H54 (cell line): ENCODE results near the gene LRWD1.
A peak's percentile ranks its signal among the peaks of the same experiment; 100 is the strongest.

Experiments used
- DNase-seq: peaks from one replicate; pipeline ENCODE4 v3.0.0; 2011; ENCODE audit warnings: low spot score, mixed read lengths; ENCODE audit not compliant: insufficient read length
- FAIRE-seq: peaks from 3 replicates; lab custom pipeline; 2011; peaks lifted over from hg19 to GRCh38; lab: Jason Lieb, UNC
- POLR2A ChIP-seq: IDR thresholded peaks from 2 replicates; pipeline ENCODE4 v1.6.1; 2011; ENCODE audit warnings: low read depth, mild to moderate bottlenecking, low read length

LRWD1 gene

DNA sequence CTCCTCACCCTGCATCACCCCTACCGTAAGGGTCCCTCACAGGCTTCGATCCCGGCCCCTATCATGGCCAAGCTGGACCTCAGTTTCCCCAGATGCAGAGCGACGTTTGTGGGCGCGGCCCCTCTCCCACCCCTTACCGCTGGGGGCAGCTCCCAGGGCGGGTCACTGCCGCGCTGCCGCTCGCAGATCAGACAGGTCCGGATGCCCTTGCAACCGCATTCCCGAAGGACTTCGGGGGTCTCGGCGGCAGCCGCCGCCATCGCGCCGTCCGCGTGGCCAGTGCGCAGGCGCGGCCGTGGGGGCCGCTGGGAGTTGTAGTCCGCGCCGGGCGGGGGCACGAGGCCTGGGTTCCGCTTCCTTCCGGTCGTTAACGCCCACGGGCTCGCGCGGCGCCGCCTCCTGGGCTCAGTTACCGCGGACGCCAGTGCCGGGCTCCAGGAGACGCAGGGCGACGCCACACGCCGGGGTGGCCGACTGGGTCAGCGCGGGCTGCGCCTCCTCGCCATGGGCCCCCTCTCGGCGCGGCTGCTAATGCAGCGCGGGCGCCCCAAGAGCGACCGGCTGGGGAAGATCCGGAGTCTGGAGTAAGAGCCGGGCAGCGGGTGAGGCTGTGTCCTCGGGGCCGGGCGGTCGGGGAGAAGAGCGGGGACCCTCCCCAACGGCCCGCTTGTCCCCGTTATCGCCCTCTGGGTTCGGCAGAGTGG is at the start of gene LRWD1, which contains the start of gene ALKBH4:
LRWD1 (plus strand) TSS at position 408 of the 704 bp plus-strand sequence; CDS start at position 505, 97 bp downstream.
ALKBH4 (minus strand) TSS at position 287 of the 704 bp plus-strand sequence; CDS start at position 260, 27 bp downstream.
- no peak for FAIRE-seq
- peak; percentile 98 for DNase-seq

DNA sequence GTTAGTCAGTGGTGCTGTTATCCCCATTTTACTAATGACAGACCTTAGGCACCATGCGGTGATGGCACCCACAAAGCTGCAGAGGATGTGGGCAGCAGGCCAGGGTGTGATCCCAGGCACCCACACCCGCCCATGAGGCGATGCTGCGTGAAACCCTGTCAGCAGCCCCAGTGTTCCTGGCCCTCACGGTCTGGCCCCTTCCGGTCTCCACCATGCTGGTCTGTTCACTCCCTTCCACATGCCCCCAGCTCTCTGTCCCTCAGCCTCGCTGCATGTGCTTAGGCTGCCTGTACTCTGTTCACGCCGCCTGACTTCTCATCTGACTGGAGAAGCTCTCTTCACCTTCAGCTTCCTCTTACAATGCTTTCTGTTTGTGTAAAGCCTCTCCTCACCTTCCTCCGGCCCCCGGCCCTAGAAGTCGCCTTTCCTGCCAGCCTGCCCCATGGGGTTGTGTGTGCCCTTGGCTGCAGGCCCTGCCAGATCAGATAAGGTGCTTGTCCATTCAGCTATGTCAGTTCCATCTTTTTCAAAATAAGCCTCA is 49.0 kb upstream of the LRWD1 start:
- no peak for TF ChIP-seq POLR2A
- DNase-seq (no peak), FAIRE-seq (no peak)

More for the DNA sequence above, at the start of gene LRWD1, which contains the start of gene ALKBH4:
- peak; percentile 97 for TF ChIP-seq POLR2A

DNA sequence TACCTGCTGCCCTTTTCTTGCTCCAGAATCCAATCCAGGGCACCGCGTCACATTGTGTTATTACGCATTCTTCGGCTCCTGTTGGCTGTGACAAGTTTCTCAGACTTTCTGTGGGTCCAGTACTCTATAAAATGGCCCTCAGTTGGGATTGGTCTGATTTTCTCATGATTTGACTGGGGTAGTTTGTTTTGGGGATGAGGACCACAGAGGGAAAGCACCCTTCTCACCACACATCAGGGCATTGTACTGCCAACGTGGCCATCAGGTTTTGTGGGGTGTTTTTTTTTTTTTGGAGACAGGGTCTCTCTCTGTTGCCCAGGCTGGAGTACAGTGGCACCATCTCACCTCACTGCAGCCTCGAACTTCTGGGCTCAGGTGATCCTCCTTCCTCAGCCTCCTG is 48.4 kb upstream of the LRWD1 start:
- no peak for DNase-seq
- FAIRE-seq, result no peak
- no peak for TF ChIP-seq POLR2A

DNA sequence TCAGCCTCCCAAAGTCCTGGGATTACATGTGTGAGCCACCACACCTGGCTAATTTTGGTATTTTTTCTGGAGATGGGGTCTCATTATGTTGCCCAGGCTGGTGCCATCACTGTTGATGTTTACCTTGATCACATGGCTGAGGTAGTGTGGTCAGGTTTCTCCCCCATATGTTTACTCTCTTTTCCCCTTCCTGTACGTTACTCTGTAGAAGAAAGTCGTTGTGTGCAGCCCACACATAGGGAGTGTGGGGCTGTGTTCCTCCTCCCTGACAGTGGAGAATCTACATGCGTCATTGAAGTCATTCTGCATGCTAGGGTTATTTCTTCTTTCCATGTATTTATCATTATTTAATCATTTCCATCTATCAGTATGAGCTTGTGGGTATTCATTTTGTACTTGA is 47.7 kb upstream of the LRWD1 start:
- FAIRE-seq (no peak), DNase-seq (no peak)
- no peak for TF ChIP-seq POLR2A

DNA sequence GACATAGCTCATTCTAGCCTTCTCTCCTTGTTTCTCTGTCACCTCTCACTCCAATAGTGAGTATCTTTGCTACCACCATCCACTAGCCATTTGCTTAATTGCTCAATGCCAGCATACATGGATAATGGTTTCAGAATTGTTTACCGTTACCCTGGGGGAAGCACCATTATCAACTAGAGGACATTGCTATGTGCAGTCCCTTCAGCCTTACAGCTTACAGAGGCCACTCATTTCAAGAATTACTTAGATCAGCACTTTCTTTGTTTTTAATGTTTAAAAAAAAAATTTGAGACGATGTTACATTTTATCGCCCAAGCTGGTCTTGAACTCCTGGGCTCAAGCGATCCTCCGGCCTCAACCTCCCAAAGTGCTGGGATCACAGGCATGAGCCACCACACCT is 46.2 kb upstream of the LRWD1 start:
- DNase-seq (no peak), FAIRE-seq (no peak)
- TF ChIP-seq POLR2A, result no peak

DNA sequence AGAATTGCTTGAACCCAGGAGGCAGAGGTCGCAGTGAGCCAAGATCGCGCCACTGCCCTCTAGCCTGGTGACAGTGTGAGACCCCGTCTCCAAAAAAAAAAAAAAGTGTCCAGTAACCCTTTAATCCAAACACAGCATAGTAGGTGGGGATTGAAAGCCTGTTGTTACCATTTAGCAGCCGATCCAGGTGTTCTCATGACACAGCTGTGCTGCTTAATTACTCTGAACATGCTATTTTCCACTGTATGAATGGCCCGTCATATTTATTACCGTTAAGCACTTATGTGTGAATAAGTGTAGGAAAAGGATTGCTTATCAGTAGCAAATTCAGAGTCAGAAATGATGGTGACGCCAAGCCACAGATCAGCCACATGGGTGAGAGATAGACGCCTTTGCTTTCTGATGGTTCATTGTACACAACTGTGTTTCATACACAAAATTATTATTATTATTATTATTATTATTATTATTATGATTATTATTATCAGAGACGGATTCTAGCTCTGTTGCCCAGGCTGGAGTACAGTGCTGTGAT is 43.0 kb upstream of the LRWD1 start:
- DNase-seq (no peak), FAIRE-seq (no peak)
- TF ChIP-seq POLR2A, result no peak

DNA sequence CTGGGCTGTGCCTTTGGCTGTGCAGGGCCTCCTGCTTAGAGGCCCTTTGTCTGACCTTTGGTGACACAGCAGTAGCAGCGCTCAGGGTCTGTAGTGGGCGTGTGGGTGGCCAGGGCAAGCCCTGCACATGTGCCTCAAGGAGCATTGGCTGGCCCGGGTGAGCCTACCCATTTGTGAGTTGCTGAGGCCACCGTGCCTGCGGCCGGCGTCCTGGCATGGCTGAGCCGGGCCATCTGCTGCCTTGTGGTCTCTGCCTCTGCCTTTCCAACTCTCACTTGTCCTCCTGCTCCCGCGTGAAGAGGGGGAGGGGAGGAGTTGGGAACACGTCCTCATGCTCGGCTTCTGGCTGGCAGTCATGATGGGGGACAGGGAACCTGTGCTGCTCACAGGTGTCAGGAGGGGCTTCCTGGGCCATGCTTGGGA is 40.6 kb upstream of the LRWD1 start:
- no peak for TF ChIP-seq POLR2A
- FAIRE-seq, result no peak
- no peak for DNase-seq

DNA sequence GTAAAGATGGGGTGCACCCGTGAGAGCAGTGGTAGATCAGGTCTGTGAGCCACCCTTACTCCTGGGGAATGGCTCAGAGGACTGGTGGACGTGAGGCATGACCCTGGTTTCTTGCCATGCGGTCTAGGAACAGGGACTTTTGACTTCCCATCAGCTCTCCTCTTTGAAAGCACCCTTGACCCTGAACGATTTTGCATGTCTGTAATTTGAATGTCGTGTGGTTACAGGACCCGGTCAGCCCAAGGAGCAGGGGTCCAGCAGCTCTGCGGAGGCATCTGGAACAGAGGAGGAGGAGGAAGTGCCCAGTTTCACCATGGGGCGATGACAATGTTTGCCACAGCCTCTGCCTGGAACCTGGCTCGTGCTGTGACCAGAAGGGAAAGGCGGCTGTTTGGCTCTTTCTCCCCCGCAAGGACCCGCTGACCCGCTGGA is 40.0 kb upstream of the LRWD1 start:
- no peak for TF ChIP-seq POLR2A
- DNase-seq (no peak), FAIRE-seq (no peak)

DNA sequence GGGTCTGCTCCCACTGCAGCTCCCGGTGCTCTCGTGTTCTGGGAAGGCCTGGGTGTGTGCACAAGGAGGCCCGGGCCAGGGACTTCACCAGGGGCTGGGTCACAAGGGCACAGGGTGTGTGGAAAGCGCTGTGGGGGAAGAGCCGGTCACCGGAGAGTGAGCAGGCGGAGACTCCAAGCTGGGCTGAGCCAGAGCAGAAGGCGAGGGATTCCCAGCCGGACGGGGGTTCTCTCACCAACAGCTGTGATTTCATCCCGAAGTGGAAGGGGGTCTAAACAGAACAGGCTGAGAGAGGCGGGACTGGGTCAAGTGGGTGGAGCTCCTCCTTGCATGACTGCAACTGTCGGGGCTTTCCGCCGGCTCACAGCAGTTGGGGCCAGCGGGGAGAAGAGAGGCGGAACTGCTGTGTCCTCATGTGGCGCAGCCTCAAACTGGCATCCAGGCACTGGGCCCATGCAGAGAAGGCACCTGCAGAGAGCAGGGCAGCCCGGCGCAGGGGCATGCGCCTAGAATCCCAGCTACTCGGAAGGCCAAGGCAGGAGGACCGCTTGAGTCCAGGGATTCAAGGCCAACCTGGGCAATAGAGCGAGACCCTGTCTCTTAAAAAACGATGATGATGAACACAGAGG is 39.0 kb upstream of the LRWD1 start:
- DNase-seq (no peak), FAIRE-seq (no peak)
- TF ChIP-seq POLR2A, result 0 out of 2 replicates have a peak, but pooled peaks have one; percentile 24

DNA sequence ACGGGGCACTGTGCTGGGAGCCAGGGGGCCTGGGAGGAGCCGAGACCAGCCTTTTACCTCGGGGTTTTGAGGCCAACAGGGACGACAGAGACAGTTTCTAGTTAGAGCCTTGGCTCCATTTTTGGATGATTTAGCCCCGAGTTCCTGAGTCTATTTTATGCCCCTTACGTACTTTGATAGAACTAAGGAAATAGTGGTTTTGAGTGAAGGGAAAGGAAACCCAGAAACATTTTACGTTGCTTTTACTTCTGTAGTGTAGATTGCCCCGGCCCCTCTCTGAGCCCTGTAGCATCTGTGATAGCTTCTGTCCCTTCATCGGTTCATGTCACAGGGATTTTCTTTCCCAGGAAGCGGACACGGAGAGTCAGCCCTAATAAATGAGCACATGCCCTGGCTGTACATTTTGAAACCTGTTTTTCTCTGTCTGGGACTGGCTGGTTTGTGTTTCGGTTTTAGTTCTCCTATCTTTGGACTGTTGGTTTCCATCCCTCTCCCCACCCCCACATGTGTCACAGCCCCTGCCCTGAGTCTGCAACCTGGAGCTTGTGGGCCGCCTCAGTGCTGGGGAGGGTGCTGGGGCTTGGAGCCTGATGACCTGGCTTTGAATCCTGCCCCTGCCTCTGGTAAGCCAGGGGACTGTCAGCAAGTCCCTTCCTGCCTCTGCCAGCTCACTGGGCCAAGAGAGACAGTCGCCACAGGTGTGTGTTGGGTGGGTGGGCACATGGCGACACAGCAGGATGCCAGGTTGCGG is 38.3 kb upstream of the LRWD1 start:
- DNase-seq (no peak), FAIRE-seq (no peak)
- TF ChIP-seq POLR2A, result no peak

DNA sequence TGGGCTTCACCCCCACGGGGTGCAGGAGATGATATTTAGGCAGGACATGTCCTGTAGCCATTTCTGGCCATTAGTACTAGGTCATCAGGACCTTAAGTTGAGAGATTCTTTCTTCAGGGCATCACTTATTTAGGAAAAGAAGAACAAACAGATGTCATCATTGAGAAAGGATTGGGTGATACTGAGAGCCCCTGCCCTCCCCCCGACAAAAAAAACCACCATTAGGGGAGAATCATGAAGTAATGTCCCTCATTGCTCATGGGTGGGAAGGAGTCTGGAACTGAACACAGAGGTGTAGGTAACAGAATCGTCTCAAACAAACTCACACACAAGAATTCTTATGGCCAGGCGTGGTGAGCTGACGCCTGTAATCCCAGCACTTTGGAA is 37.8 kb upstream of the LRWD1 start:
- FAIRE-seq (no peak), DNase-seq (no peak)
- TF ChIP-seq POLR2A, result no peak

DNA sequence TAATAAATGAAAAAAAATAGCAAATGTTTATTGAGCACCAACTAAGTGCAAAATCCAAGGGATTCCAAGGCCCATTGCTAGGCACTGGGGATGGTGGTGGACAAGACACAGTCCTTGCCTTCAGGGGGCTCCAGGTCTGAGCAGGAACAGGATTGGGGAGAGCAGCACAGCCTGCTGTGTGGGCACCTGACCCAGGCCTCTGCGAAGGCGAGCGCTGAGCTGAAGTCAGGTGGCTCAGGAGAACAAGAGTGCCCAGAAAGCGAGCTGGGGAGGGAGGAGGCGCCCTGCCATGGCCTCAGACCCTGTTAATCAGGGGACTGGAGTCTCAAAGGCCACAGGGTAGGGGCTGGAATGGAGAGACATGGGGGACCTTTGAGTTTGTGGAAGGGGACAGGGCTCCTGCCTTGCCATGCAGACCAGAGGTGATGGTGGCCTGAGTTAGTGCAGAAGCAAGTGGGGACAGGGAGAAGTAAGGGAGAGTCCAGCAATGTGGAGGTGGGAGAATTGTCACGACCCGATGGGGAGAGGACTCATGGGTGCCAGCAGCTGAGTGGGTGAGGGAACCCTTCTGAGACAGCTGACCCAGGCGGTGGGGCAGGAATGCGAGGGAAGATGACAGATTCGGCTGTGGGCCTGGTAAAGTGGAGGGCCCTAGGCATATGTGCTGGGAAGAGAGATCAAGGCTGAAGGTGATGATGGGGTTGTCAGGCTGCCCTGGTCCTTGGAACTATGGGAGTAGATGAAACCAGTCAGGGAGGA is 35.5 kb upstream of the LRWD1 start:
- TF ChIP-seq POLR2A, result no peak
- FAIRE-seq (no peak), DNase-seq (no peak)
